SK-N-SH treated with all-trans-retinoic acid at 6 μM for 48 hours (cell line): Measurements from ENCODE around the gene GNA12.

Experiments used
- ATAC-seq: fragments of 200-7000 bp; cut with Tn5 transposase; 3 replicates; pipeline ENCODE4 v1.9.1; 2020; ENCODE audit warnings: mild to moderate bottlenecking, moderate library complexity
- ARNTL ChIP-seq: fragments of 450-650 bp; formaldehyde crosslinking; IDR thresholded peaks from 2 replicates; pipeline ENCODE4 v1.5.0; 2020; ENCODE audit warnings: low read depth, mild to moderate bottlenecking, moderate library complexity, borderline replicate concordance
- BACH2 ChIP-seq: fragments of 250-450 bp; sonication (Bioruptor Pico); IDR thresholded peaks from 2 replicates; pipeline ENCODE4 v1.9.0; 2021; ENCODE audit warnings: mild to moderate bottlenecking, borderline replicate concordance
- CSDC2 ChIP-seq: fragments of 250-450 bp; sonication (Bioruptor Pico); IDR thresholded peaks from 2 replicates; pipeline ENCODE4 v1.5.0; 2020; ENCODE audit warnings: mild to moderate bottlenecking, moderate library complexity
- ESRRG ChIP-seq: fragments of 250-450 bp; sonication (Bioruptor Pico); IDR thresholded peaks from 2 replicates; pipeline ENCODE4 v1.6.1; 2021; ENCODE audit warnings: mild to moderate bottlenecking
- GLIS3 ChIP-seq: fragments of 250-450 bp; sonication (Bioruptor Pico); IDR thresholded peaks from 2 replicates; pipeline ENCODE4 v1.5.0; 2020; ENCODE audit warnings: mild to moderate bottlenecking, moderate library complexity
- ISL1 ChIP-seq: fragments of 250-450 bp; sonication (Bioruptor Pico); IDR thresholded peaks from 2 replicates; pipeline ENCODE4 v2.1.2; 2022; ENCODE audit warnings: mild to moderate bottlenecking, moderate library complexity
- OSR1 ChIP-seq: fragments of 250-450 bp; sonication (Bioruptor Pico); IDR thresholded peaks from 2 replicates; pipeline ENCODE4 v1.8.0; 2022; ENCODE audit warnings: moderate library complexity, mild to moderate bottlenecking, inconsistent platforms
- PPARA ChIP-seq: fragments of 250-450 bp; sonication (Bioruptor Pico); IDR thresholded peaks from 2 replicates; pipeline ENCODE4 v1.5.0; 2020; ENCODE audit warnings: mild to moderate bottlenecking, borderline replicate concordance
- RARB ChIP-seq: fragments of 250-450 bp; sonication (Bioruptor Pico); IDR thresholded peaks from 2 replicates; pipeline ENCODE4 v1.8.0; 2021; ENCODE audit warnings: mild to moderate bottlenecking, moderate library complexity
- SNAI2 ChIP-seq: fragments of 250-450 bp; sonication (Bioruptor Pico); IDR thresholded peaks from 2 replicates; pipeline ENCODE4 v1.5.0; 2020; ENCODE audit warnings: mild to moderate bottlenecking, moderate library complexity
- TOX ChIP-seq: fragments of 250-450 bp; sonication (Bioruptor Pico); IDR thresholded peaks from 2 replicates; pipeline ENCODE4 v1.8.0; 2021; ENCODE audit warnings: mild to moderate bottlenecking, moderate library complexity, borderline replicate concordance
- ZC3H10 ChIP-seq: fragments of 250-450 bp; sonication (Bioruptor Pico); IDR thresholded peaks from 2 replicates; pipeline ENCODE4 v1.5.1; 2021; ENCODE audit warnings: mild to moderate bottlenecking, moderate library complexity
- ZFP3 ChIP-seq: fragments of 250-450 bp; sonication (Bioruptor Pico); IDR thresholded peaks from 2 replicates; pipeline ENCODE4 v1.5.0; 2020; ENCODE audit warnings: mild to moderate bottlenecking, moderate library complexity
- ZFP30 ChIP-seq: fragments of 450-650 bp; formaldehyde crosslinking; IDR thresholded peaks from 2 replicates; pipeline ENCODE4 v1.5.0; 2022; ENCODE audit warnings: mild to moderate bottlenecking, moderate library complexity
- ZNF565 ChIP-seq: fragments of 450-650 bp; formaldehyde crosslinking; conservative IDR thresholded peaks from 2 replicates; pipeline ENCODE4 v1.5.0; 2020; ENCODE audit warnings: low read depth, mild to moderate bottlenecking, moderate library complexity
- ZNF70 ChIP-seq: fragments of 450-650 bp; formaldehyde crosslinking; IDR thresholded peaks from 2 replicates; pipeline ENCODE4 v1.5.0; 2020; ENCODE audit warnings: mild to moderate bottlenecking, moderate library complexity
- TF ChIP-seq, protein P1 (sequence below): fragments of 250-450 bp; sonication (Bioruptor Pico); IDR thresholded peaks from 2 replicates; pipeline ENCODE4 v1.8.0; 2020; ENCODE audit warnings: mild to moderate bottlenecking, moderate library complexity, borderline replicate concordance
- TF ChIP-seq, protein P2 (sequence below): fragments of 250-450 bp; sonication (Bioruptor Pico); IDR thresholded peaks from 2 replicates; pipeline ENCODE4 v1.5.1; 2020; ENCODE audit warnings: low read depth, mild to moderate bottlenecking, moderate library complexity
- TF ChIP-seq, protein P3 (sequence below): fragments of 250-450 bp; sonication (Bioruptor Pico); IDR thresholded peaks from 2 replicates; pipeline ENCODE4 v1.8.0; 2021; ENCODE audit warnings: low read depth, mild to moderate bottlenecking, moderate library complexity, borderline replicate concordance
- TF ChIP-seq, protein P4 (sequence below): fragments of 250-450 bp; sonication (Bioruptor Pico); IDR thresholded peaks from 2 replicates; pipeline ENCODE4 v1.5.0; 2020; ENCODE audit warnings: mild to moderate bottlenecking, moderate library complexity
- TF ChIP-seq, protein P5 (sequence below): fragments of 250-450 bp; sonication (Bioruptor Pico); IDR thresholded peaks from 2 replicates; pipeline ENCODE4 v1.5.1; 2021; ENCODE audit warnings: mild to moderate bottlenecking, moderate library complexity

GNA12 gene

DNA sequence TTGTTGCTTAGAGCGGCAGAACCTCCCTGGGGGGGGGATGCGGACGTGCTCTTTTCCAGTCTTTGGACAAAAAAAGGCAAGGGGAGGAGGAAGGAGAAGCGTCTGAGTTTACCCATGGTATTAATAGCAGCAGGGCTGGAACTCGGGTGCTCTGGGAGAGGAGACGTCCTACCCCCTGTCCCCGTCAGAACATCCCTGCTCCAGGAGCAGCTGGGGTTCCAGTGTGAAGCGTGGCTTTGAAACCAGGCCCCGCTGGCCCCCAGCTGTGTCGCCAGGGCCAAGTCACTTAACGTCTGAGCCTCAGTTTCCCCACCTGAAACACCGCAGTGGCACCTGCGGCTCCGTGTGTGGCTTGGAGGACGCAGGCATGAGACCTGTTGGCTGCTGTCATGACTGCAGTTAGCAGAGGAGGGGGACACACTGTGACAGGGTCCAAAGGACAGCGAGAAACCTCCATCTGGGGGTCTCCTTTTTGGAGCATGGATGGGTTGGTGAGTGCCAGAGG lies 154.7 kb downstream of the GNA12 start:
- TF ChIP-seq RARB (no peak), SNAI2 (CRISPR knock-in tag) (no peak), ZNF565 (CRISPR knock-in tag) (no peak), OSR1 (CRISPR knock-in tag) (no peak), ZC3H10 (CRISPR knock-in tag) (no peak), ESRRG (no peak), ISL1 (CRISPR knock-in tag) (no peak)
- TF ChIP-seq, protein P1, sequence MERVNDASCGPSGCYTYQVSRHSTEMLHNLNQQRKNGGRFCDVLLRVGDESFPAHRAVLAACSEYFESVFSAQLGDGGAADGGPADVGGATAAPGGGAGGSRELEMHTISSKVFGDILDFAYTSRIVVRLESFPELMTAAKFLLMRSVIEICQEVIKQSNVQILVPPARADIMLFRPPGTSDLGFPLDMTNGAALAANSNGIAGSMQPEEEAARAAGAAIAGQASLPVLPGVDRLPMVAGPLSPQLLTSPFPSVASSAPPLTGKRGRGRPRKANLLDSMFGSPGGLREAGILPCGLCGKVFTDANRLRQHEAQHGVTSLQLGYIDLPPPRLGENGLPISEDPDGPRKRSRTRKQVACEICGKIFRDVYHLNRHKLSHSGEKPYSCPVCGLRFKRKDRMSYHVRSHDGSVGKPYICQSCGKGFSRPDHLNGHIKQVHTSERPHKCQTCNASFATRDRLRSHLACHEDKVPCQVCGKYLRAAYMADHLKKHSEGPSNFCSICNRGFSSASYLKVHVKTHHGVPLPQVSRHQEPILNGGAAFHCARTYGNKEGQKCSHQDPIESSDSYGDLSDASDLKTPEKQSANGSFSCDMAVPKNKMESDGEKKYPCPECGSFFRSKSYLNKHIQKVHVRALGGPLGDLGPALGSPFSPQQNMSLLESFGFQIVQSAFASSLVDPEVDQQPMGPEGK (CRISPR knock-in tag) = no peak
- TF ChIP-seq, protein P2, sequence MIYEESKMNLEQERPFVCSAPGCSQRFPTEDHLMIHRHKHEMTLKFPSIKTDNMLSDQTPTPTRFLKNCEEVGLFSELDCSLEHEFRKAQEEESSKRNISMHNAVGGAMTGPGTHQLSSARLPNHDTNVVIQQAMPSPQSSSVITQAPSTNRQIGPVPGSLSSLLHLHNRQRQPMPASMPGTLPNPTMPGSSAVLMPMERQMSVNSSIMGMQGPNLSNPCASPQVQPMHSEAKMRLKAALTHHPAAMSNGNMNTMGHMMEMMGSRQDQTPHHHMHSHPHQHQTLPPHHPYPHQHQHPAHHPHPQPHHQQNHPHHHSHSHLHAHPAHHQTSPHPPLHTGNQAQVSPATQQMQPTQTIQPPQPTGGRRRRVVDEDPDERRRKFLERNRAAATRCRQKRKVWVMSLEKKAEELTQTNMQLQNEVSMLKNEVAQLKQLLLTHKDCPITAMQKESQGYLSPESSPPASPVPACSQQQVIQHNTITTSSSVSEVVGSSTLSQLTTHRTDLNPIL = no peak
- no peak for ATAC-seq

DNA sequence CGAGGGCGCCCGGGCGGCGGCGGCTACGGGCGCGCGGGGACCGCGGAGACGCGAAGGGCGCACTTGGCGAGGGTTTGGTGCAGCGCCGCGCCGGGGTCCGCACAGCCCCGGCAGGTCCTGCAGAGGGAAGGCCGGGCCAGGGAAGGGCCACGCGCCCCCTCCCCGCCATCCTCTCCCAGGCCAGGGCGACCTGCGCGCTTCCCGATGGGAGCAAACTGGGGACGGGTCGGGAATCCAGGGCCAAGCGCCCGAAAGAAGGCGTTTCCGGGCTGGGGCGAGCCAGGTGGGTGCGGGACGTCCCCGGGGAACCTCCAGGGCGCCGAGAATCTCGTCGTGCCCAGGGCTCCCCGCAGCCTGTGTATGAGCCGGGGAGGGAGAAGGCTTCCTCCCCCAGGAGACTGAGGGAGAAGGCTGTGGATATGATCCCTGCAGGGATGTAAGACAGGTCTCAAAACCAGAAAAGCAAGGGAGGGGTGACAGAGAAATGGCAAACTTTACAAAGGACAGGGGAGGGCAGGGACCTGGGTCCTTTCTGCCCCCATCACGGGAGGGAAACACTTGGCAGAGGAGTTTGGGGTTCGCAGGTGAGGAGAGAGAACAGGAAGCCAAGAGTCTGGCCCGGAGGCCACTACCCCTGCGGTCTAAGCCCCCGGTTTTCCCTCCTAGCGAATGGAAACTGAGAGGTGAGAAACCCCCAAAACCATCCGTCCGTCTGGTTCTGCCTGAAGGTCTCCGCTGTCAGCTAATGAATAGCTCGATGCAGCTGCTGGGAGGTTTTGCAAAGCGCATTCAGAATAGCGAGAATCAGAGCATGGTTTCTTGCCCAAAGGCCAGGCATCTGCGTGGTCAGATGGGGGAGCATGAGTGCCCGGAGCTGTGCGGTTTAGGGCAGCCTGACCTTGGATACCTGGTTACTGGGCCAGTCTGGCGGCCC lies 155.4 kb downstream of the GNA12 start:
- peak; percentile 15; the same call in 2 of the 3 replicates for ATAC-seq

DNA sequence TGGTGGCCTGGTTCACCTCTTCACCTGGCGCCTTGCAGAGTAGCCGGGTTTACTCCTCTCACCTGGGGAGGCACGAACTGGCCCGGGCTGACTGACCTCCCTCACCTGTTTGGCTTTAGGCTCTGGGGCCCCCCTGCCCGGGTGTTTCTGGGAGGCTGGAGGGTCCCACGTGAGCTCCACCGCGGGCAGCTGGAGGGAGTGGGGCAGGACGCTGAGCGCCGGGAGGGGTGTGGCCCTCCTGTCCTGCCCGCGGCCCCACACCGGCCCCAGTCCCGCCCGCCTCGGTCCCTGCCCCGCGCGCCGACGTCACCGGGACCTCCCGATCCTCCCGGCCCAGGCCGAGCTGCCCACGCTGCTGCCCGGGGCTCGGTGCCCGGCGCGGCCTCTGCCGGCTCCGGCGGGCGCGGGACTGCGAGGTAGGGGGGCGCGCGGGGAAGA lies 156.2 kb downstream of the GNA12 start, which contains the start of gene AMZ1:
Gene AMZ1, plus strand, starts transcription at position 322 of the 438 bp plus-strand sequence. CDS start 12,250 bp downstream, outside the sequence.
- peak; percentile 40 for ATAC-seq
- TF ChIP-seq PPARA (CRISPR knock-in tag) (no peak), ZNF70 (no peak), ZNF565 (CRISPR knock-in tag) (no peak), TOX (CRISPR knock-in tag) (no peak), BACH2 (CRISPR knock-in tag) (no peak), ISL1 (CRISPR knock-in tag) (no peak), SNAI2 (CRISPR knock-in tag) (no peak), ZFP30 (CRISPR knock-in tag) (no peak), CSDC2 (no peak), GLIS3 (no peak)
- TF ChIP-seq, protein P2 = no peak
- TF ChIP-seq, protein P3, sequence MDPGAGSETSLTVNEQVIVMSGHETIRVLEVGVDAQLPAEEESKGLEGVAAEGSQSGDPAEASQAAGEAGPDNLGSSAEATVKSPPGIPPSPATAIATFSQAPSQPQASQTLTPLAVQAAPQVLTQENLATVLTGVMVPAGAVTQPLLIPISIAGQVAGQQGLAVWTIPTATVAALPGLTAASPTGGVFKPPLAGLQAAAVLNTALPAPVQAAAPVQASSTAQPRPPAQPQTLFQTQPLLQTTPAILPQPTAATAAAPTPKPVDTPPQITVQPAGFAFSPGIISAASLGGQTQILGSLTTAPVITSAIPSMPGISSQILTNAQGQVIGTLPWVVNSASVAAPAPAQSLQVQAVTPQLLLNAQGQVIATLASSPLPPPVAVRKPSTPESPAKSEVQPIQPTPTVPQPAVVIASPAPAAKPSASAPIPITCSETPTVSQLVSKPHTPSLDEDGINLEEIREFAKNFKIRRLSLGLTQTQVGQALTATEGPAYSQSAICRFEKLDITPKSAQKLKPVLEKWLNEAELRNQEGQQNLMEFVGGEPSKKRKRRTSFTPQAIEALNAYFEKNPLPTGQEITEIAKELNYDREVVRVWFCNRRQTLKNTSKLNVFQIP (CRISPR knock-in tag) = no peak
- TF ChIP-seq, protein P4, sequence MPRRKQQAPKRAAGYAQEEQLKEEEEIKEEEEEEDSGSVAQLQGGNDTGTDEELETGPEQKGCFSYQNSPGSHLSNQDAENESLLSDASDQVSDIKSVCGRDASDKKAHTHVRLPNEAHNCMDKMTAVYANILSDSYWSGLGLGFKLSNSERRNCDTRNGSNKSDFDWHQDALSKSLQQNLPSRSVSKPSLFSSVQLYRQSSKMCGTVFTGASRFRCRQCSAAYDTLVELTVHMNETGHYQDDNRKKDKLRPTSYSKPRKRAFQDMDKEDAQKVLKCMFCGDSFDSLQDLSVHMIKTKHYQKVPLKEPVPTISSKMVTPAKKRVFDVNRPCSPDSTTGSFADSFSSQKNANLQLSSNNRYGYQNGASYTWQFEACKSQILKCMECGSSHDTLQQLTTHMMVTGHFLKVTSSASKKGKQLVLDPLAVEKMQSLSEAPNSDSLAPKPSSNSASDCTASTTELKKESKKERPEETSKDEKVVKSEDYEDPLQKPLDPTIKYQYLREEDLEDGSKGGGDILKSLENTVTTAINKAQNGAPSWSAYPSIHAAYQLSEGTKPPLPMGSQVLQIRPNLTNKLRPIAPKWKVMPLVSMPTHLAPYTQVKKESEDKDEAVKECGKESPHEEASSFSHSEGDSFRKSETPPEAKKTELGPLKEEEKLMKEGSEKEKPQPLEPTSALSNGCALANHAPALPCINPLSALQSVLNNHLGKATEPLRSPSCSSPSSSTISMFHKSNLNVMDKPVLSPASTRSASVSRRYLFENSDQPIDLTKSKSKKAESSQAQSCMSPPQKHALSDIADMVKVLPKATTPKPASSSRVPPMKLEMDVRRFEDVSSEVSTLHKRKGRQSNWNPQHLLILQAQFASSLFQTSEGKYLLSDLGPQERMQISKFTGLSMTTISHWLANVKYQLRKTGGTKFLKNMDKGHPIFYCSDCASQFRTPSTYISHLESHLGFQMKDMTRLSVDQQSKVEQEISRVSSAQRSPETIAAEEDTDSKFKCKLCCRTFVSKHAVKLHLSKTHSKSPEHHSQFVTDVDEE = no peak

More for the DNA sequence above, 155.4 kb downstream of the GNA12 start:
- TF ChIP-seq RARB (no peak), ZNF565 (CRISPR knock-in tag) (no peak), ISL1 (CRISPR knock-in tag) (no peak), SNAI2 (CRISPR knock-in tag) (no peak), ESRRG (no peak), ARNTL (no peak), TOX (CRISPR knock-in tag) (no peak), ZFP3 (CRISPR knock-in tag) (no peak), ZC3H10 (CRISPR knock-in tag) (no peak), OSR1 (CRISPR knock-in tag) (no peak), PPARA (CRISPR knock-in tag) (no peak)
- TF ChIP-seq, protein P5, sequence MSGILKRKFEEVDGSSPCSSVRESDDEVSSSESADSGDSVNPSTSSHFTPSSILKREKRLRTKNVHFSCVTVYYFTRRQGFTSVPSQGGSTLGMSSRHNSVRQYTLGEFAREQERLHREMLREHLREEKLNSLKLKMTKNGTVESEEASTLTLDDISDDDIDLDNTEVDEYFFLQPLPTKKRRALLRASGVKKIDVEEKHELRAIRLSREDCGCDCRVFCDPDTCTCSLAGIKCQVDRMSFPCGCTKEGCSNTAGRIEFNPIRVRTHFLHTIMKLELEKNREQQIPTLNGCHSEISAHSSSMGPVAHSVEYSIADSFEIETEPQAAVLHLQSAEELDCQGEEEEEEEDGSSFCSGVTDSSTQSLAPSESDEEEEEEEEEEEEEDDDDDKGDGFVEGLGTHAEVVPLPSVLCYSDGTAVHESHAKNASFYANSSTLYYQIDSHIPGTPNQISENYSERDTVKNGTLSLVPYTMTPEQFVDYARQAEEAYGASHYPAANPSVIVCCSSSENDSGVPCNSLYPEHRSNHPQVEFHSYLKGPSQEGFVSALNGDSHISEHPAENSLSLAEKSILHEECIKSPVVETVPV = no peak
- TF ChIP-seq, protein P2 = no peak
